Keratinocyte (primary cell): Measurements from ENCODE around the gene DMKN.

Experiments used
- CTCF ChIP-seq, 3 experiments: IDR thresholded peaks in 1 of 3; conservative IDR thresholded peaks in 1 of 3; optimal IDR thresholded peaks in 1 of 3; 2 replicates in 2 of 3; 3 replicates in 1 of 3; pipeline versions ENCODE3 to v1.5.1; 2011; ENCODE audit warnings: low read length in 3 of 3, mild to moderate bottlenecking in 3 of 3, moderate library complexity in 2 of 3, control low read depth in 1 of 3, inconsistent platforms in 1 of 3; ENCODE audit not compliant: insufficient read depth in 2 of 3; ENCODE audit errors: extremely low read depth in 1 of 3
- EZH2 ChIP-seq: IDR thresholded peaks from one replicate; pipeline ENCODE4 v1.6.1; 2012; ENCODE audit warnings: inconsistent platforms, mild to moderate bottlenecking, low read length, moderate library complexity

DNA sequence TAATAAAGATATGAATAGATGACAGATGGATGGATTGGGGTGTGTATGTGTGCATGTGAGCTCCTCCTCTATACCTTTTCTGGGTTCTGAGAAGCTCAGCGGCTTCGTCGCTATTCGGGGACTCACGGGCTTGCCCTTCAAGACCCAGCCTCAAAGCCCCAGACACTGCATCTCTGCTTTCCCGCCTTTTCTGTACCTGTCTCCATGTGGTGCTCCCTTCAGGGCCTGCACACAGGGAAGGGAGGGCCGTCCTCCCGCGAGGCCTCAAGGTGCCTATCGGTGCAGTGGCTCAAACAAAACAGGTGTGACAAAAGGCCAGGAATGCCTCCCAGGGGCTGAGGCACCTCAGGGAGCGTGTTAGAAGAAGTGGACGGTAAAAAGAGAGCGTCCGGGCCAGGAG lies 39.3 kb downstream of the DMKN start:
- no peak for TF ChIP-seq CTCF (optimal IDR thresholded peaks at IDR 0.05 in 1 of 3, IDR thresholded peaks at IDR 0.05 in 1 of 3, conservative IDR thresholded peaks at IDR 0.05 in 1 of 3; ENCODE audit: extremely low read depth in 1 of 3, insufficient read depth in 2 of 3, low read length in 3 of 3)
- no peak for TF ChIP-seq EZH2
